Neural cell (in vitro differentiated cells): ENCODE measurements around the gene MYG1. TPM values are rescaled to one million over a fixed set of nuclear protein-coding genes. Genes with fewer than 3 reads are reported as not detected.
"Not testable (repeated sequence)": the region's sequence is repeated elsewhere in the genome, so short reads cannot be mapped to it uniquely, and the experiment has no call there.

Source experiments
- H2AFZ ChIP-seq: fragments of 200-600, 300-800 bp; sonication (generic), shearing (Covaris generic); 2 replicates; pipeline ENCODE4 v1.6.0; 2014; ENCODE audit warnings: low read depth, mild to moderate bottlenecking, antibody characterized with exemption, low read length, moderate library complexity
- H3F3A ChIP-seq: fragments of 200-600 bp; shearing (Covaris generic); 2 replicates; pipeline ENCODE4 v1.6.1; 2016; ENCODE audit warnings: mild to moderate bottlenecking, moderate library complexity, mixed read lengths, antibody characterized with exemption, low read length; ENCODE audit not compliant: insufficient read depth, poor library complexity, severe bottlenecking
- H3K27ac ChIP-seq: fragments of 200-600, 300-800 bp; sonication (generic), shearing (Covaris generic); 2 replicates; pipeline ENCODE4 v1.5.1; 2014; ENCODE audit warnings: mild to moderate bottlenecking, low read length, moderate library complexity
- H3K27me3 ChIP-seq: fragments of 300-800, 200-600 bp; sonication (generic), shearing (Covaris generic); 2 replicates; pipeline ENCODE4 v1.6.0; 2014; ENCODE audit warnings: mild to moderate bottlenecking, low read depth, low read length, moderate library complexity; ENCODE audit not compliant: insufficient read depth
- H3K36me3 ChIP-seq: fragments of 300-800, 200-600 bp; sonication (generic), shearing (Covaris generic); 2 replicates; pipeline ENCODE4 v1.5.1; 2014; ENCODE audit warnings: mild to moderate bottlenecking, antibody characterized with exemption, low read length, moderate library complexity; ENCODE audit not compliant: insufficient read depth
- H3K4me2 ChIP-seq: fragments of 300-800, 200-600 bp; sonication (generic), shearing (Covaris generic); 2 replicates; pipeline ENCODE4 v1.6.0; 2014; ENCODE audit warnings: mild to moderate bottlenecking, low read length
- H3K4me3 ChIP-seq: fragments of 300-800, 200-600 bp; sonication (generic), shearing (Covaris generic); 2 replicates; pipeline ENCODE4 v1.5.1; 2014; ENCODE audit warnings: mild to moderate bottlenecking, low read length, moderate library complexity
- H3K79me2 ChIP-seq: fragments of 200-600 bp; shearing (Covaris generic); replicated peaks from 2 replicates; pipeline ENCODE4 v1.6.0; 2014; ENCODE audit warnings: mild to moderate bottlenecking, low read length, moderate library complexity; ENCODE audit not compliant: insufficient read depth
- H3K9ac ChIP-seq: fragments of 300-800, 200-600 bp; sonication (generic), shearing (Covaris generic); 2 replicates; pipeline ENCODE4 v1.6.1; 2016; ENCODE audit warnings: mild to moderate bottlenecking, low read length, mixed read lengths
- H3K9me2 ChIP-seq: fragments of 200-600 bp; shearing (Covaris generic); 2 replicates; pipeline ENCODE4 v1.6.1; 2016; ENCODE audit warnings: mild to moderate bottlenecking, low read length, mixed read lengths; ENCODE audit not compliant: insufficient read depth
- H3K9me3 ChIP-seq: fragments of 200-600, 300-800 bp; sonication (generic), shearing (Covaris generic); 2 replicates; pipeline ENCODE4 v1.6.1; 2016; ENCODE audit warnings: mild to moderate bottlenecking, mixed run types, low read length, moderate library complexity, mixed read lengths
- H4K20me1 ChIP-seq: fragments of 200-600 bp; shearing (Covaris generic); 2 replicates; pipeline ENCODE4 v1.6.1; 2016; ENCODE audit warnings: mild to moderate bottlenecking, mixed run types; ENCODE audit not compliant: insufficient read depth
- CTCF ChIP-seq: fragments of 450-650 bp; IDR thresholded peaks from 2 replicates; pipeline ENCODE4 v1.5.1; 2014; ENCODE audit warnings: antibody characterized with exemption, mild to moderate bottlenecking, moderate library complexity; ENCODE audit not compliant: poor library complexity, severe bottlenecking
- EP300 ChIP-seq: fragments of 450-650 bp; conservative IDR thresholded peaks from 2 replicates; pipeline ENCODE4 v1.6.1; 2014; ENCODE audit warnings: antibody characterized with exemption, mild to moderate bottlenecking, moderate library complexity; ENCODE audit not compliant: poor library complexity, severe bottlenecking
- EZH2 ChIP-seq: fragments of 200-600, 300-800 bp; shearing (Covaris generic), sonication (generic); IDR thresholded peaks from 2 replicates; pipeline ENCODE4 v1.6.1; 2014; ENCODE audit warnings: antibody characterized with exemption, low read length, borderline replicate concordance, mild to moderate bottlenecking; ENCODE audit not compliant: insufficient read depth, poor library complexity, severe bottlenecking
- MXI1 ChIP-seq: fragments of 450-650 bp; conservative IDR thresholded peaks from 2 replicates; pipeline ENCODE4 v1.6.1; 2014; ENCODE audit warnings: antibody characterized with exemption, mild to moderate bottlenecking; ENCODE audit not compliant: poor library complexity, severe bottlenecking
- POLR2AphosphoS5 ChIP-seq: IDR thresholded peaks from 2 replicates; pipeline ENCODE4 v1.6.1; 2012
- RAD21 ChIP-seq: fragments of 450-650 bp; conservative IDR thresholded peaks from 2 replicates; pipeline ENCODE4 v1.6.1; 2014; ENCODE audit warnings: antibody characterized with exemption, mild to moderate bottlenecking, moderate library complexity
- REST ChIP-seq: IDR thresholded peaks from 2 replicates; pipeline ENCODE4 v1.6.1; 2012; ENCODE audit warnings: borderline replicate concordance
- SMC3 ChIP-seq: fragments of 450-650 bp; conservative IDR thresholded peaks from 2 replicates; pipeline ENCODE4 v1.6.1; 2014; ENCODE audit warnings: antibody characterized with exemption, mild to moderate bottlenecking, moderate library complexity; ENCODE audit not compliant: poor library complexity
- polyA plus RNA-seq: library from polyadenylated mRNA; depleted of rRNA; stranded (reverse); fragments of >200 nt; gene quantifications from 2 replicates; pipeline ENCODE4 v1.2.3, GENCODE V29; 2014

Gene MYG1
- polyA plus RNA-seq, 1 donor from 2014 or later: 70.5 TPM

- H2AFZ ChIP-seq: no peak overlapping the region
- no peak overlapping the region for H3K27ac ChIP-seq
- H3K9me2 ChIP-seq: no peaks in the 10 kb centered on the region
- H3K9me3 ChIP-seq: no peaks in the 10 kb centered on the region
- H3K4me3 ChIP-seq: no peak overlapping the region
- H3K27me3 ChIP-seq: peaks cover 19% of the 10 kb centered on the region
- H4K20me1 ChIP-seq: no peaks in the 10 kb centered on the region
- H3K79me2 ChIP-seq: no peaks in the 10 kb centered on the region
- H3K4me2 ChIP-seq: no peak overlapping the region
- H3K36me3 ChIP-seq: no peaks in the 10 kb centered on the region
- no peak for TF ChIP-seq EZH2
- no peak for TF ChIP-seq MXI1
- TF ChIP-seq EP300: no peak
- no peak for TF ChIP-seq POLR2AphosphoS5
- no peak for TF ChIP-seq REST
- TF ChIP-seq SMC3: no peak
- no peaks in the 10 kb centered on the region for H3F3A ChIP-seq
- no peak overlapping the region for H3K9ac ChIP-seq
Observed at GRCh38 chr12:53328043-53328435, 28.5 kb downstream of the MYG1 start.

GRCh38 chr12:53330671-53331070 lies 31.2 kb downstream of the MYG1 start:
- Histone ChIP-seq H3K9me3 (no peaks in the 10 kb centered on the region), H3K79me2 (no peaks in the 10 kb centered on the region), H3K9me2 (no peaks in the 10 kb centered on the region), H2AFZ (no peak overlapping the region), H3F3A (no peaks in the 10 kb centered on the region), H3K4me2 (no peak overlapping the region), H3K27ac (no peak overlapping the region), H3K9ac (no peak overlapping the region), H3K36me3 (no peaks in the 10 kb centered on the region), H3K27me3 (peaks cover 4% of the 10 kb centered on the region), H3K4me3 (no peak overlapping the region), H4K20me1 (no peaks in the 10 kb centered on the region)
- TF ChIP-seq SMC3 (no peak), CTCF (no peak), RAD21 (no peak), REST (no peak)

GRCh38 chr12:53332339-53332738 lies 32.8 kb downstream of the MYG1 start:
- not testable (repeated sequence) for H2AFZ ChIP-seq

More at GRCh38 chr12:53332339-53332738, 32.8 kb downstream of the MYG1 start:
- not testable (repeated sequence) for H3K9me3 ChIP-seq, H3K4me3 ChIP-seq, H3K79me2 ChIP-seq, H3K27ac ChIP-seq, H3F3A ChIP-seq, H4K20me1 ChIP-seq, H3K27me3 ChIP-seq, H3K36me3 ChIP-seq, H3K9ac ChIP-seq, H3K4me2 ChIP-seq, H3K9me2 ChIP-seq
